ENCODE measurements around the gene CNDP2. TPM values are rescaled to one million over a fixed set of nuclear protein-coding genes. Genes with fewer than 3 reads are reported as not detected.
A peak's percentile ranks its signal among the peaks of the same experiment; 100 is the strongest.

Gene CNDP2
- total RNA-seq, 1 experiment from 2014 or later = 161 TPM

DNA sequence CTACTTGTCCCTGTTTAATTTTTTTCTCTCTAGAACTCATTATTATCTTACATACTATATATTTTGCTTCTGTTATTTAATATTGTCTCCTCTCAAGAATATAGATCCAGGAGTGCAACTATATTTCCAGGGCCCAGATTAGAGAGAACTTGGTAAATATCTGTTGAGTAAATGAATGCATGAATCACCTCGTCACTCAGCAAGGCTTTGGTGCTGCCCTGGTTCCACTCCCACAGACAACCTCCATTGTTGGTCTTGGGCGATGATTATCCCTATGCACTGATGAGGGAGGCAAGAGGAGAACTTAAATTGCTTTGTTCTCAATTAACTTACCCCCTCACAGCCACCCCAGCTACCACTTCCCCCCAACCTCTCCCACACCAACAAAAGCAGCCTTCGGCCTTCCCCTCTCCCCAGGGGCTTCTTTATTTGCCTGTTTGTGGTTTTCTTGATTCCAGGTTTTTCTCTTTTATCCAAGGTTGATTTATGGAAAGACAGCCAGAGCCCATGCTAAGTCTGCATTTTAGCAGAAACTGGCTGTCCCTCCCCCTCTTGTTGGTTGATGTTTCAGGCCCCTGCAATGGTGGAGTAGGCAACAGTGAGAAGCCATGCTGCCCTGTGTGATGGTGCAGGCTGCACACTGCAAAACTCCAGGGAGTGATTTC lies 22.1 kb upstream of the CNDP2 start:
- POLR2A ChIA-PET (ENCODE audit: unreplicated experiment) = no interaction called here
- no peaks in the 10 kb centered on the region for H3K79me2 ChIP-seq (ENCODE audit: low read depth)
- no peak overlapping the region for H3K4me2 ChIP-seq
- no peak overlapping the region for H2AFZ ChIP-seq
- H3K4me1 ChIP-seq (replicated peaks; ENCODE audit: insufficient read depth) = no peaks in the 10 kb centered on the region; the same call in 1 of the 2 replicates
- CTCF ChIA-PET = no interaction called here
- H3K36me3 ChIP-seq (ENCODE audit: low read depth) = no peaks in the 10 kb centered on the region
- intact Hi-C loops (cut with micrococcal nuclease; ENCODE audit: unreplicated experiment) = no loop called here
- BruUV-seq (replicated peaks) = no TSS peak
- no peaks in the 10 kb centered on the region for H3K9me2 ChIP-seq (ENCODE audit: insufficient read depth)
- no peaks in the 10 kb centered on the region; the same call in 1 of the 2 replicates for H3K9me3 ChIP-seq (ENCODE audit: insufficient read depth, low read depth)
- no peak overlapping the region for H3K27ac ChIP-seq
- H3F3A ChIP-seq (ENCODE audit: insufficient read depth, low read depth) = no peaks in the 10 kb centered on the region
- H3K4me3 ChIP-seq = no peak overlapping the region
- TF ChIP-seq, protein P1, sequence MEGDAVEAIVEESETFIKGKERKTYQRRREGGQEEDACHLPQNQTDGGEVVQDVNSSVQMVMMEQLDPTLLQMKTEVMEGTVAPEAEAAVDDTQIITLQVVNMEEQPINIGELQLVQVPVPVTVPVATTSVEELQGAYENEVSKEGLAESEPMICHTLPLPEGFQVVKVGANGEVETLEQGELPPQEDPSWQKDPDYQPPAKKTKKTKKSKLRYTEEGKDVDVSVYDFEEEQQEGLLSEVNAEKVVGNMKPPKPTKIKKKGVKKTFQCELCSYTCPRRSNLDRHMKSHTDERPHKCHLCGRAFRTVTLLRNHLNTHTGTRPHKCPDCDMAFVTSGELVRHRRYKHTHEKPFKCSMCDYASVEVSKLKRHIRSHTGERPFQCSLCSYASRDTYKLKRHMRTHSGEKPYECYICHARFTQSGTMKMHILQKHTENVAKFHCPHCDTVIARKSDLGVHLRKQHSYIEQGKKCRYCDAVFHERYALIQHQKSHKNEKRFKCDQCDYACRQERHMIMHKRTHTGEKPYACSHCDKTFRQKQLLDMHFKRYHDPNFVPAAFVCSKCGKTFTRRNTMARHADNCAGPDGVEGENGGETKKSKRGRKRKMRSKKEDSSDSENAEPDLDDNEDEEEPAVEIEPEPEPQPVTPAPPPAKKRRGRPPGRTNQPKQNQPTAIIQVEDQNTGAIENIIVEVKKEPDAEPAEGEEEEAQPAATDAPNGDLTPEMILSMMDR (conservative IDR thresholded peaks at IDR 0.05) = no peak
- no peak for TF ChIP-seq EZH2 (IDR thresholded peaks at IDR 0.05; ENCODE audit: low read depth)
- no peak for DNase-seq
- H3K27me3 ChIP-seq (ENCODE audit: insufficient read depth, low read depth) = peaks cover 60% of the 10 kb centered on the region
- H4K20me1 ChIP-seq (ENCODE audit: insufficient read depth) = no peaks in the 10 kb centered on the region

GRCh38 chr18:74476140-74476539 lies 20.0 kb upstream of the CNDP2 start:
- Histone ChIP-seq H3K27me3 (ENCODE audit: insufficient read depth, low read depth) (peaks cover 62% of the 10 kb centered on the region), H3K4me2 (no peak overlapping the region), H3K9me2 (ENCODE audit: insufficient read depth) (no peaks in the 10 kb centered on the region), H4K20me1 (ENCODE audit: insufficient read depth) (no peaks in the 10 kb centered on the region), H3K4me1 (replicated peaks; ENCODE audit: insufficient read depth) (no peaks in the 10 kb centered on the region), H3K27ac (no peak overlapping the region), H3K4me3 (no peak overlapping the region), H3K36me3 (ENCODE audit: low read depth) (no peaks in the 10 kb centered on the region), H3F3A (ENCODE audit: insufficient read depth, low read depth) (no peaks in the 10 kb centered on the region), H3K9me3 (ENCODE audit: insufficient read depth, low read depth) (no peaks in the 10 kb centered on the region; the same call in 1 of the 2 replicates), H3K79me2 (ENCODE audit: low read depth) (no peaks in the 10 kb centered on the region), H2AFZ (no peak overlapping the region)
- DNase-seq = no peak
- intact Hi-C loops (cut with micrococcal nuclease; ENCODE audit: unreplicated experiment) = no loop called here
- BruUV-seq (replicated peaks) = no TSS peak
- CTCF ChIA-PET = no interaction called here
- POLR2A ChIA-PET (ENCODE audit: unreplicated experiment) = no interaction called here
- no peak for TF ChIP-seq EZH2 (IDR thresholded peaks at IDR 0.05; ENCODE audit: low read depth)
- TF ChIP-seq, protein P1 (conservative IDR thresholded peaks at IDR 0.05) = peak; percentile 61

DNA sequence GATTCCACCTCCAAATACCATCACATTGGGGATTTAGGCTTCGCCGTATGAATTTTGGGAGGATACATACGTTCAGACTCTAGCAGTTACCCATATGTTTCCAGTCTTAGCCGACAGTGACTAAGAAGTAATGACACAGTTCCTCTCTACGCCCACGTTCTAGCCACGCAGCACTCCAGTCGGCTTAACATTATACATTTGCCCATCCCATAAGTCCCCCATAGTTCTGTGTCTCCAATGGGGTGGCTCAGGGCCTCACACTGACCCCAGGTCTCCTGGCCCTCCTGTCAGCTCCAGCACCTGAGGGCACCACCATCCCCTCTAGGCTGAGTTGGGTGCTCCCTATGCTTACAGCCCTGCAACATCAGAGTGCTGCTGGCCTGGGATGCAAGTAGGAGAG lies 18.4 kb upstream of the CNDP2 start:
- POLR2A ChIA-PET (ENCODE audit: unreplicated experiment) = no interaction called here
- BruUV-seq (replicated peaks) = no TSS peak

More for the DNA sequence above, 18.4 kb upstream of the CNDP2 start:
- Histone ChIP-seq H3K27ac (no peak overlapping the region), H2AFZ (no peak overlapping the region), H3K79me2 (ENCODE audit: low read depth) (no peaks in the 10 kb centered on the region), H3K4me3 (no peak overlapping the region), H3K4me2 (no peak overlapping the region), H3F3A (ENCODE audit: insufficient read depth, low read depth) (no peaks in the 10 kb centered on the region), H3K36me3 (ENCODE audit: low read depth) (no peaks in the 10 kb centered on the region), H4K20me1 (ENCODE audit: insufficient read depth) (no peaks in the 10 kb centered on the region), H3K9me3 (ENCODE audit: insufficient read depth, low read depth) (no peaks in the 10 kb centered on the region; the same call in 1 of the 2 replicates), H3K9me2 (ENCODE audit: insufficient read depth) (no peaks in the 10 kb centered on the region), H3K4me1 (replicated peaks; ENCODE audit: insufficient read depth) (no peaks in the 10 kb centered on the region), H3K27me3 (ENCODE audit: insufficient read depth, low read depth) (peaks cover 61% of the 10 kb centered on the region)
- TF ChIP-seq EZH2 (IDR thresholded peaks at IDR 0.05; ENCODE audit: low read depth) = no peak
- TF ChIP-seq, protein P1 (conservative IDR thresholded peaks at IDR 0.05) = no peak
- intact Hi-C loops (cut with micrococcal nuclease; ENCODE audit: unreplicated experiment) = no loop called here
- no peak for DNase-seq
- CTCF ChIA-PET = no interaction called here
